GM19239 (cell line): ENCODE measurements around the gene LSS.
"Not testable (repeated sequence)": the region's sequence is repeated elsewhere in the genome, so short reads cannot be mapped to it uniquely, and the experiment has no call there.

ENCODE experiments used
- DNase-seq: peaks from one replicate; pipeline ENCODE4 v3.0.0; 2011; ENCODE audit warnings: low spot score; ENCODE audit not compliant: insufficient read length
- FAIRE-seq: peaks from 2 replicates; lab custom pipeline; 2011; peaks lifted over from hg19 to GRCh38; lab: Jason Lieb, UNC

The LSS gene

GRCh38 chr21:46176443-46177129 is 52.0 kb downstream of the LSS start:
- not testable (repeated sequence) for FAIRE-seq, DNase-seq

DNA sequence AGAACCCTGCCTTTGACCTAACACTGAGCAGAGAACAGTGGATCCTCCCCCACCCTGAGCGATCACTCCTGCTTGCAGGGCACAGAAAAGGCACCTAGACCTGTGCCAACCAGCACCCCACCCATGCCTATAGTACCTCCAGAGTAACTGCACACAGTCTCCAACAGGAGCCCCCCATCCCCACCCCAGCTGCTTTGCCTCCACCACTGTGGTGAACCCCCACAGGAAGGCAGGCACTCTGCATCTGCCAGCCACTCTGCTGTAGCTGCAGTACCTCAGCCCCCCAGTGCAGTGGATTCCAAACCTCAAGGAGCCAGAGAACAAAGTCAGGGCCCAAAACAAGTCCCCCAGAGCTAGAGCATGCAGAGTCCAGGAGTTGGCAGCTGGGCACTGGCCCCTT is 55.0 kb downstream of the LSS start:
- DNase-seq (no peak), FAIRE-seq (no peak)

DNA sequence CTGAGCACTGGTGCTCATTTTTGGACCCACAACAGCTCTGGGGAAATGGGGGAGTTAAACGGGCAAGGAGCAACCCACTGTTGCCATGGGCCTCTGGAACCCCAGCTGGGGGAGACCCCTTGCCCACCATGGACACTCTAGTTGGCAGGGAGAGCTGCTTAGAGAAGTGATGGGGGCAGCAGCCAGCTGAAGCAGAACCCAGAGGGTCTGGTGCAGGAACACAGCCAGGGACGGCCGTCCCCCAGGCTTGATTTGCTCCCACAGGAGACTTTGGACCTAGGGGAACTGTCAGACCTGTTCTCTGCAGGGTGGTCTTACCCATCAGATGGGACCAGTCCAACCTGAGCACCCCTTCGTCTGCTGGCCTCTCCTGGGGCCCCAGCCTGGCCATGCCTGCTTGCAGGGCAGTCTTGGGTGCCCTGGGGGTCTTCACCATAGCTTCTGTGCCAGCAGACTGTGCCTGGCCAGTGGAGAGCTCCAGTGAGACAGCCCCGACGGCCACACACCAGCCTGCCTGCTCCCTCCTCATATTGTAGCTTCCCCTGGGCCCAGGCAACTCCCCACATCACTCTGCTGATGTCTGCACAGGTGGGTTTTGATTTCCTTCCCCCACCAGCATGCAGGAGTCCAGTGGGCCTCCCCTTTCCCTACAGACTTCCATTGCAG is 55.6 kb downstream of the LSS start:
- DNase-seq (no peak), FAIRE-seq (no peak)

DNA sequence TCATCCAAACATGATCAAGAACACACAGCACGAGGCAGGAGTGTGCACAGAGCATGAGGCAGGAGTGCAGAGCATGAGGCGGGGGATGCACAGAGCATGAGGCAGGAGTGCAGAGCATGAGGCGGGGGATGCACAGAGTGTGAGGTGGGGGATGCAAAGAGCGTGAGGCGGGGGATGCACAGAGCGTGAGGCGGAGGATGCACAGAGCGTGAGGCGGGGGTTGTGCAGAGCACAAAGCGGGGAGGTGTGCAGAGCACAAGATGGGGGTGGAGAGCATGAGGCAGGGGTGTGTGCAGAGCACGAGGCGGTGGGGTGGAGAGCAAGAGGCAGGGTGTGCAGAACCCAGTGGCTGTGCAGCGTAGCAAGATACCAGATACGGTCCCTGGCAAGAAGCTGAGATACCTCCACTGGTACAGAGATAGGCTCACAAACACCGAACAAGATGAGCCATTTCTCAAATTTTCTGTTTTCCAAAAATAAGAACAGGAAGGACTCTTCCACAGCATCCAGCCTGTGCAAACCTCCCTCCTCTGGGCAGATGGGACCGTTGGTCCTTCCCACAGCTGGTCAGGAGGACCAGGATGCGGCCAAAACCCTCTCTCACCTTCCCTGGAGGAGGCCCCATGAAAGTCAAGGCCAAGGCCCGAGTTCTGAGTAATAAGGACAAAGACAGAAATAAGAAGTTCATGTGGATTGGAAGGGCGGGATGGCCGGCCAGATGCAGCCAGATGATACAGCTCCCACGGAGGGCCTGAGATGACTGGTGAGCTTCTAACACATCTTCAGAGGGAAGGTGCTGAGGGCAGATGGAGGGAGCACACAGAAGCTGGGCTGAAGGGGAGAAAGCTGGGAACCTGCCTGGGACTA is 56.3 kb downstream of the LSS start:
- no peak for FAIRE-seq
- no peak for DNase-seq

GRCh38 chr21:46171585-46171984 is 57.0 kb downstream of the LSS start:
- no peak for DNase-seq
- FAIRE-seq, result no peak

- FAIRE-seq, DNase-seq: not testable (repeated sequence)
Measured at GRCh38 chr21:46170436-46171193, 58.0 kb downstream of the LSS start.

DNA sequence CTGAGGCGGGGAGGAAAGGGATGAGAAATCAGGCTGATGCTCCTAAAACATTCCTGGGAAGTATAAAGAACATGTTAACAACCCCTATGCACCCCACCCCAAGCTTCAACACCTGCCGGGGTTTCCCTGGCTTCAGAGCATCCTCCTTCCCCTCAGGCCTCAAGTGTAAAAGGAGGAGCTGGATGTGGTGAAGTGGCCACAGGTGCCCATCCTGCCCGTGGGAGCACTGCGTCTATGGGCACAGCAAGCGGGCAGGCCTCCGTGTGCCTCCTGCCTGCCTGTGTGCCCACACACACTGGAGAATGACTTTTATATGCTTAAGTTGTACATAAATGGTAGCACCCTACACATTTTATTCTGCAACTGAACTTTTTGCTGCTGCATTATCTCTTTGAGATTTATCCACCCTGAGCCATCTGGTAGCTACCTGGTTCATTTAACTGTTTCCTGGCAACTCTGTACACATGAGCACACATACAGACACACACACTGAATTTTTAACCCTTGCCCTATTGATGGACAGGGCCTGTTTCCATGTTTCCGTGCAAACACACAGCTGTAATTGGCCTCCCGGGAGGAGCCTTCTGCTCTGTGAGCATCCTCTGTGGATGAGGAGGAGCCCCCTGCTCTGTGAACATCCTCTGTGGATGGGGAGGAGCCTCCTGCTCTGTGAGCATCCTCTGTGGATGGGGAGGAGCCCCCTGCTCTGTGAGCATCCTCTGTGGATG is 59.8 kb downstream of the LSS start:
- DNase-seq (no peak), FAIRE-seq (no peak)

- no peak for FAIRE-seq
- DNase-seq, result no peak
Measured at GRCh38 chr21:46168238-46168637, 60.3 kb downstream of the LSS start.

- DNase-seq, result no peak
- no peak for FAIRE-seq
Measured at GRCh38 chr21:46165098-46165497, 63.5 kb downstream of the LSS start.

- DNase-seq (no peak), FAIRE-seq (no peak)
Measured at GRCh38 chr21:46163380-46163779, 65.2 kb downstream of the LSS start.

- FAIRE-seq (no peak), DNase-seq (no peak)
Measured at GRCh38 chr21:46161633-46162592, 66.7 kb downstream of the LSS start.

- DNase-seq (no peak), FAIRE-seq (no peak)
Measured at GRCh38 chr21:46160907-46161632, 67.5 kb downstream of the LSS start.

- DNase-seq, result no peak
- FAIRE-seq, result no peak
Measured at GRCh38 chr21:46160657-46160906, 68.0 kb downstream of the LSS start.

GRCh38 chr21:46159841-46160656 is 68.5 kb downstream of the LSS start:
- DNase-seq (no peak), FAIRE-seq (no peak)

DNA sequence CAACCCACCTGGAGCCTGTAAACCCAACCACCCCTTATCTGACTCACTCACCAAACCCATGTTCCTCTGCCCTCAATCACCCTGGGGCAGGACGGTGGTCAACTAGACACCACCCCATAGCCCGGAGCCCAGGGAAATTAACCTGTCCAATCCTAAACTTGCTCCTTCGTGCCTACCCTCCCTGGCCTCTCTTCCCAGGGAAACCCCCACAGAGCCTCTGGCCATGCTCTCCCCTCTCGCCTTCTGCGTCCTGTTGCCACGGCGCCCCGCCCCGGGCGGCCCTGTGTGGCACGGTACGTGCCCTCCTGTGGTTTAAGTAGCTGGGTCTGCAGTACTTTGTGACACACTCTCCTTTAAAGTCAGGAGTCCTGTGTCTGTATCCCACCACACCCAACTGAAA is 69.2 kb downstream of the LSS start:
- DNase-seq, result no peak
- no peak for FAIRE-seq

GRCh38 chr21:46158666-46159300 is 69.8 kb downstream of the LSS start:
- DNase-seq (no peak), FAIRE-seq (no peak)

DNA sequence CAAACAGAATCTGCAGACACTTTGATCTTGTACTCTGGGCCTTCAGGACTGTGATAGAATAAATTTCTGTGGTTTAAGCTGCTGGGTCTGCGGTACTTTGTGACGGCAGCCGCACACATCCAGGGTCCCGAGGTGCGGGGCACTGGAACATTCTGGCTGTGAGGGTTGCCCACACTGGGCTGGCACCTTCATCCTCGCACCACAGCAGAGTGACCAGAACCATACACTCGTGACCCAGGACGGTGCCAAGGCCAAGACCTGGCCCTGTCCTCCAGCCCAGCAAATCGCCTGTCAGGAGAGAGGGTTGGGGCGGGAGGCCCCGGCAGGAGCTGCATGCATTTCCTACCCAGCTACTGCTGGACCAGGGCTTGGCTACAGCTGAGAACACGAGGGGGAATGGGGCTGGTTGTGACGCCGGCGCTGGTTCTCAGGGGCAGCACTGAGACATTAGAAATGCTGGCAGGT is 70.6 kb downstream of the LSS start:
- no peak for FAIRE-seq
- no peak for DNase-seq
